Measurements from ENCODE around the gene OTX2.

OTX2 gene

DNA sequence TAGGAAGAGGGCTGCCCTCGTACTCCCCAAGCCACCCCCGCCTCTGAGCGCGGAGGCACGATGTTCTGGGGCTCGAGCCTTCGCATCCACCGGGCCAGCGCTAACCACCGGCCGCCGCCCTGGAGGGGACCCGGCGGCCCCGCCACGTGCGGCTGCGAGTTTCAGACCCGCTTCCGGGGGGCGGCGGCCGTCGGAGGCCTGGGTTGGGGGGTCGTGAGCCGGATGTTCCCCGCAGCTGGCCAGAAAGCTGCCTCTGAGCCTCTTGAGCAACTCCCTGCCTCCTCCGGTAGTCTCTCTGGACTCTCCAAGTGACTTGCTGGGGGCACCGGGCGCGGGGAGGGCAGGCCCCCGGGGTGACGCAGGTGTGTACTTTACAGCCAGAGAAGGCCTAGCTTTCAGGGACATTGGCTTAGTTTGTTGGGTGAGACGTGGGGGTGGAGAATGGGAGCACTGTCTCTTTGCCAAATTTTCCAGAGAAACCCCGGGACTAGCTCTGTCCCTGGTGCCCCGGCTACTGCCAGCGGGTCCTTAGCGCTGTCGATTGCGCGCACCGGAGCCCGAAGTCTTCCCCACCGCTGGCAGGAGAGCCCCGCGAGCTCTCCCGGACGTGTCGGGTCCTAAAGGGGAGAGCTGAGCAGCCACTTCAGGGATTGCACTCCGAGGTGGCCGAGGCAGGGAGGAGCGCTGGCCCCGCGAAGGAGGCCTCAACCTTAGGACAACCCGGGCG, 15.6 kb downstream of the OTX2 start:
- DNase-seq = no peak

DNA sequence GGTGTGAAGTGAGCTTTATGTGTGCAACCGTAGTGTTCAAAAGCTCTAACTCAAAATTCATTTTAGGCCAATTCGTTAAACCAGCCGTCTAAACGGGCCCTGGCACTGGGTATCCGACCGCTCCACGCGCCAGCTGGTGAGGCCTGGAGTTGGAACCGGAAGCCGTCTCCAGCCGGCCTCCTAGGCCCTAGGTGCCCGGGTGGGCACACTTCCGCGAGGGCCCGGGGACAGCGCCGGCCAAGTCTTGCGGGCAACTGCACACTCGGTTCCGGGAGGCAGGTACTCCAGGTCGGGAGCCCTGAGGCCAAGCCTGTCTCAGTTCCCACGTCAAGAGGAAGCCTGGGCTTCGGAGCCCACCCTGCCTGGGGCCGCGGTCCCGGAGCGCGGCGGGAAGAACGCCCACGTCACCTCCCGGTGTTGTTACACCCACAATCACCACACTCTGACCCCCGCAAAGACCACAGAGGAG, 16.2 kb downstream of the OTX2 start:
- no peak for DNase-seq

DNA sequence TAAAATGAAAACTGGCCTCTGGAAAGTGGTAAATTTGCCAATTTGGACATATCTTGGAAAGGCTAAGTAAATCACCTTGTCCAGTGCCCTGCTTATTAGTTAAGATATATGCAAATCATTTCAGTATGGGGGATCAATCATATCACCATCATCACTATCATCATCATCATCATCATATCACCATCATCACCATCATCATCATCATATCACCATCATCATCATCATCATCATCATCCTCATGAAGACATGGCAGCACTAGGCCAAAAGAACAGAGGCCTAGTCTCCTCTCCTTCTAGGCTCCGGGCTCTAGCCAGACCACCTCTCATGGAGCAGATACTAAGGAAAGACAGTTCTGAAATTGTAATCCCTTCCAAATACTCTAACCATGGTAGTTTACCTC, 20.3 kb downstream of the OTX2 start:
- DNase-seq = no peak

DNA sequence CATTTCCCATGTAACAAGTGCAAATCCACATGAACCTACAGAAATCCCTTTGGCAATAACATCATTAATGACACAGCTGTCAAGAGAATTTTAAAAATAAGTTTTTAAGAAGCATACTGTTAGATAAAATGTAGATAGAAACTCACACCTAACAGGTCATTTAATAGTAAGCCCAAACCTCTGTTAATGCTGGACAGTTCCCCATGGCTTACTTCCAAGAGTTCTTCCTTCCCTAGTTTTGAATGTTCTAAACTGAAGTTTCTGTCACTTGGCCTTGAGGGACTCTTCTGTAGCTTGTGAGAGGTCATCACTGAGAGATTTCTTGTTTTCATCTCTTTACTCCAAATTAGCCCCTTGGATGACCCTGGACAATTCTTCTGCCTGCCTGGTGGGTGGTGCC, 22.7 kb downstream of the OTX2 start:
- DNase-seq = no peak

DNA sequence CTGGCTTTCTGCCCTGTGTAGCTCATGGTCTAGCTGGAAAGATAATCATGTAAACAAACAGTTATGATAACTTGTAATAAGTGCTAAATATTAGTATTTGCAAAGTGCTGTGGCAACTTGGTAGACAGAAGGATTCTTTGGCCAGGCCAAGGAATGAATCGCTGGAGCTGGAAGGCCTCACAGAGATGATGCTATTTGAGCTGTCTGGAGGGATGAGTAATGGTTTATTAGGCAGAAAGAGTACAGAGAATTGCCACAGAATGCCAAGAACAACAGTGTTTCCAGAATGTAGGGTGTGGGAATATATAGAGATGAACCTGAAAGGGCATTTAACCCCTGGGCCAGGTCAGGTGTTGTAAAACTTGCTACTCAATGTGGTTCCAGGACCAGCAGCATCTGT, 27.6 kb downstream of the OTX2 start:
- DNase-seq = no peak

DNA sequence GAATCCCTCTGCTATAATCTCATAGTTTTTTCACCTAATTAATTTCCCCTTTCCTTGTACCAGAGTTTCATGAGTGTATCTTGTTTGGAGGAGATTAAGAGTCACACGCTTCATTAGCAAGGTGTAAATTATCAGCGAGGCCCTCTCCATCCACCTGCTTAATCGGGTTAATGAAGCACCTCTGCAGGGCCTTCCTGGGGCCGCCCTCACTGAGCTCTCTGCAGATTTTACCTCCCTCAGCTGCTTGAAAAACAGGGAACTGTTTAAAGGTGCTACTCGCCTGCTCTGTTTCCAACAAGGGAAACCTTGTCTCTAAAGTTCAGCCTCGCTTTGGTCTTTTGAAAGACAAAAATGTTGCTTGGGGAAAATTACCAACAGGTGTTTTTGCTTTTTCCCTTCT, 35.8 kb downstream of the OTX2 start:
- no peak for DNase-seq

DNA sequence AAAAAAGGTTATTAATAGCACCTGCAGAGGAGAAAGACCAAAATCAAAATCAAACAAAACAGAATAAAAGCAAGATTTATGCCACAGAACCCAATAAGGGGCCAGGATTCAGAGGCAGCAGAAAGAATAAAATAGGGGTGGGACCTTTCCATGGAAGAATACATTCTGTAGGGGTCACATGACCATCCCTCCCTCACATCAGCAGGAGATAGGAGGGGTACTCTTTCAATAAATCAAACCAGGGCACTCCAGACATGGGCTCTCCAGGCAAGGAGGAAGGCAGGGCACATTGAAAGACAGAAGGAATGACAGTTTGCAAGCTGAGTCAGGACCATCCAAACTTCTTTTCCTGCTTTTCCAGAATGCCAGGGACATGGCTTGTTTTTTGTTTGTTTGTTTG, 39.8 kb downstream of the OTX2 start:
- no peak for DNase-seq

DNA sequence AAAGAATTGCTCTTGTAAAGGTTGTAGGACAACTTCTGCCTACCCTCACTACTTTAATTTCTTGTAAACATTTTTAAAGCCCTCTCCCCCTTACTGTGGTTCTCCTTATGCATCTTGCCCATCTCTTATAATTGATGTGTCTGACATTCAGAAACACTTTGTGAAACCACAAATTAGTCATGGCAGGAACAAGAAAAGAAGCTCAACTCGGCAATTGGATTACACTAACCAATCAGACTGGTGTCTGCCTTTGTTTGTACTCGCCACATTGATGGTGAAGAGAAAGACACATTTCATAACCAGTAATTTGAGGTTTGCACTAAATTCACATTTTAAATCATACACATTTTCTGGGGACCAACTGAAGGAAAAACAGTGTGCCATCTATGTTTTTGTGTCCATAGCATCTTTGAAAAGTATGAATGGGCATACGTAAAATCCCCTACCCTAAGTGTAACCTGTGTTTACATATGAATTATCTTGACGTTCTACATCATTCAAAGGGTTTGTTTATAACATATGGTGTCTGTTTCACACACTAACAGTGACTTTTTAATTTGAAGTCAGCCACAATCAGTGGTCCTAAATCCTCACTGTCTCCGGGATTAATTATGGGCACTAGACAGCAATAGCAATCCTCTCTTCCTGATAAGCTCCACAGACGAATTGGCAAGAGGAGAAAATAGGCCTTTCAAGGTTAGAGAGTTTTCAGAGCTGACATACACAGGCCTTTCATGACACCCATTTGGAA, 49.9 kb downstream of the OTX2 start:
- DNase-seq = no peak

DNA sequence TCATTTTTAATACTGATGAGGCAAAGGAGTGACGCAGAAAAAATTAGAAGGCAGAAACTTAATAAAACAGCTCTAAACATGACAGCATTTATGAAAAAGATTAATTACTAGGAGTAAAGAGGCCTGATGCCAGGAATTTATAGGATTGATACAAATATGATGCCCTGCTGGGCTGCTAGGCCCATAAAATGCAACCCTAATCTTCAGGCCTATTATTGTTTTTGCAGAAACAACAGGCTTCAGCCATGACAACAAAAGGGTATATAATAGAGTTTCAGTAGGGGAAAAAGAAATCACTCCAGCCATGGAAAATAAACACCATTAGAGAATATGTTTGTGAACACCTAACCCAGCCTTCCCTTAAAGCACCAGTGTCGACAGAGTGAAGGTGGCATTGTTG, 50.6 kb downstream of the OTX2 start:
- DNase-seq = no peak

DNA sequence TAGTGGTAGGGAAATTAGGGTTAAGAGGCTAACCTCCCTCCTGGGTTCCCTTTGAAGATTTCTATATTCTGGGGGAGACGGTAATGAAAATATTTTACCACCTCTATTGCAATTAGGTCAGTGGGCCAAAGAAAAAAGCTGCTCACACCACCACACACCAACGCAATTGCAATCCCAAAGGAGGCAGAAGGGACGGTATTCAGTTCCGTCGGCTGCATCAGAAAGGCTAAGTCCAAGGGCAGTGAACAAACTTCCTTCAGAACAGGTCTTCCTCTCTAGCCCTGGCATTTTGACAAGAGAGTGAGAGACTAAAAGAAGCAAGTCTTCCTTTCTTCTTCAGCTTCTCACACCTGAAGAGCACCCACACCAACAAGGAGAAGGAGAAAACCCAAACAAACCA, 51.2 kb downstream of the OTX2 start:
- DNase-seq = no peak

DNA sequence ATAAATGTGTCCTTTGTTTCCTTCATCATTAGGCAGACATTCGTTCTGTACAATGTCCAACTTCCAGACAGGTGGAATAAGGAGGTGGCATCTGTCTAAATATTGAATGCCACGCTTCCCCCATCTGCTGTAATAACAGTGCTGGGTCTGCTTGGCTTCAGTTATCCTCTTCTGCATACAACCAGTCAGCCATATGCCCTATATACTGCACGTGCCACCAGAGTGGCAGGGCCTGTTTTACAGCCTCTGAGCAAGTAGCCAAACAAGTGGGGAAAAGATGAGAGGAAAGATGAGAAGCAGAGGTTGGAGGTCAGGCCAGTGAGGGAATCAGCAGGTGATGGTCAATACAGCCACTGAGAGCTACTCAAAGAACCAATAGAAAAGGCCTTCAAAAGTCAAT, 55.4 kb downstream of the OTX2 start:
- DNase-seq = no peak

DNA sequence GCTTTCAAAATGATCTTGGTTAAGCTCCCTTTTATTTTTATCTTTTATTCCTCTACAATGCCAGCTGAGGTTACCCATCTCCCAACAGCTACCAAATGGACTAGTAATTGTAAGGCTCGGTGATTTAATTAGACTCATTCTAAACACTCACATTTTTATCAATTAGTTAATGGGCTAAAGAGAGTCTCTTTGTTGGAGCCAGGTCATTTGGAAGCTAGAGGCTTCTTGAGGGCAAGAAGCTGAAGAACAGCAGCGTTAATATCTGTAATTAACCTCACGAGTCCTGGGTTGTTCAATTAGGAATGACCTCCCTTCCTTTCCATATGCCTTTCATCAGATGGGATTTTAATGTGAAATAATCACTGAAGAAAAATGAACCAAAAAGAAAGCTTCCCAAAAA, 56.9 kb downstream of the OTX2 start:
- DNase-seq = no peak

DNA sequence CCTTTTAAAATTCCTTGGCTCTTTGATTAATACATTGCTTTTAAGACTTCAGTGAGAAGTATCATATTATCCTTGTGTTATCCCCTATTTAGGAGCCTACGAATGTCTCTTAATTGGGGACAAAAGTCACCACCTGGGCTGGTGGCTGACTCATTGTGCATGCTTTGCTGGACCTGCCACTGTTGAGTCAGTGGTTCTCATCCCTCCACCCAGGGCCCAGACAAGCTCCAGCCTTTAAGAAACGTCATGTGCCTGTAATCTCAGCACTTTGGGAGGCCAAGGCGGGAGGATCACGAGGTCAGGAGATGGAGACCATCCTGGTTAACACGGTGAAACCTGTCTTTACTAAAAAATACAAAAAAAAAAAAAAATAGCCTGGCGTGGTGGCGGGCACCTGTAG, 57.9 kb downstream of the OTX2 start:
- no peak for DNase-seq

DNA sequence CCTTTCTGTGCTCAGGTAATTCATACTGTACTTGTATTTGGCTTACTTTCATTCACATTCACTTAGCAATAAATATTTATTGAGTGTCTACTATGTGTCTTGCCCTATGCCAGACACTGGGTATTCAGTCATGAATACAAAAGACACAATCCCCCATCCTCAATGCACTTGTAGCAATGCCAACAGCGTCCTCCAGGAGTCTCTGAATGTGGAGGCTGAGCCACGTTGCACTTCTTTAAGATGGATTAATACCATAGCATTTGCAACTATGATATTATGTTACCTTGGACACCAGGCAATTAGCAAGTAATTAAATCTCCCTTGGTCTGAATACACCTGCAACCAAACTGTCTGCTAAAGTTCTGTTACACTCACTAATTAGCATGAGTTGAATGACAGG, 58.8 kb downstream of the OTX2 start:
- no peak for DNase-seq

Measured in GDM1 (cell line).